Kidney (tissue), 14 donors: ENCODE measurements around the gene AGBL4. TPM values are rescaled to one million over a fixed set of nuclear protein-coding genes. Genes with fewer than 3 reads are reported as not detected.

Experiments used
- DNase-seq, 5 donors: peaks; one replicate each; pipeline ENCODE4 v3.0.0-alpha.2; 2013 to 2020
- FAIRE-seq: peaks from 2 replicates; lab custom pipeline; 2012; peaks lifted over from hg19 to GRCh38; lab: Jason Lieb, UNC
- H3K27ac ChIP-seq, 2 donors: one replicate each; pipeline ENCODE4 v1.7.0; 2013; ENCODE audit warnings: low read depth in 2 of 2, low read length in 2 of 2, inconsistent platforms in 1 of 2
- H3K27me3 ChIP-seq: one replicate; pipeline ENCODE4 v1.7.1; 2013; ENCODE audit warnings: low read length, inconsistent platforms; ENCODE audit not compliant: control insufficient read depth, insufficient read depth
- H3K36me3 ChIP-seq, 3 donors: one replicate each; pipeline versions ENCODE4 v1.7.0 to v1.7.1; 2013; ENCODE audit warnings: low read length in 3 of 3, control low read depth in 1 of 3, inconsistent platforms in 1 of 3; ENCODE audit not compliant: insufficient read depth in 3 of 3, control insufficient read depth in 2 of 3
- H3K4me1 ChIP-seq, 3 donors: one replicate each; pipeline versions ENCODE4 v1.7.0 to v1.7.1; 2013; ENCODE audit warnings: low read length in 3 of 3, inconsistent platforms in 1 of 3, low read depth in 1 of 3; ENCODE audit not compliant: control insufficient read depth in 2 of 3, insufficient read depth in 2 of 3
- H3K4me3 ChIP-seq, 3 donors: one replicate each; pipeline versions ENCODE4 v1.7.0 to v1.8.1; 2013; ENCODE audit warnings: low read length in 3 of 3, control low read depth in 1 of 3, inconsistent platforms in 1 of 3
- H3K9ac ChIP-seq, 3 donors: one replicate each; pipeline versions ENCODE4 v1.7.0 to v1.7.1; 2013; ENCODE audit warnings: low read length in 3 of 3, control low read depth in 1 of 3, inconsistent platforms in 1 of 3
- H3K9me3 ChIP-seq, 3 donors: one replicate each; pipeline versions ENCODE4 v1.7.0 to v1.7.1; 2013; ENCODE audit warnings: low read length in 3 of 3, control low read depth in 1 of 3, inconsistent platforms in 1 of 3; ENCODE audit not compliant: control insufficient read depth in 2 of 3, insufficient read depth in 1 of 3
- intact Hi-C: fragments of 100-400 bp; cut with DNase I; formaldehyde crosslinking; loops from one replicate; pipeline ENCODE4 v1.11.1; 2022
- polyA plus RNA-seq: library from polyadenylated mRNA; stranded (reverse); fragments of 350-450 nt; fragmentation: Illumina TruSeq; extraction: RNeasy Lipid Tissue Mini Kit (QIAGEN cat#74804); gene quantifications from one replicate; pipeline ENCODE4 v1.2.3, GENCODE V29; 2014; ENCODE audit warnings: low read depth, low replicate concordance; ENCODE audit not compliant: insufficient read depth
- total RNA-seq: library from RNA; stranded (reverse); fragmentation: NEBNext Ultra II Directional; extraction: Animal tissue kit (Norgen Biotek cat#: 25700); gene quantifications from one replicate; pipeline ENCODE4 v1.2.1, GENCODE V29; 2021
- TF ChIP-seq, protein P1 (sequence below): IDR thresholded peaks from 3 replicates; pipeline ENCODE4 v1.5.1; 2012; ENCODE audit warnings: mild to moderate bottlenecking, moderate library complexity, borderline replicate concordance; ENCODE audit not compliant: insufficient read depth; ENCODE audit errors: extremely low read depth
- donor health status: control.
- donor health status: control.
- donor health status: control.
- donor health status: control.
- donor health status: control.
- donor health status: DM: yes; HTN: yes; CAD: no.
- donor health status: Normal renal cell carcinoma (clear cell type).

AGBL4 gene
- total and polyA plus RNA-seq, 2 donors from 2014 or later = 1.5 to 2.7 TPM

DNA sequence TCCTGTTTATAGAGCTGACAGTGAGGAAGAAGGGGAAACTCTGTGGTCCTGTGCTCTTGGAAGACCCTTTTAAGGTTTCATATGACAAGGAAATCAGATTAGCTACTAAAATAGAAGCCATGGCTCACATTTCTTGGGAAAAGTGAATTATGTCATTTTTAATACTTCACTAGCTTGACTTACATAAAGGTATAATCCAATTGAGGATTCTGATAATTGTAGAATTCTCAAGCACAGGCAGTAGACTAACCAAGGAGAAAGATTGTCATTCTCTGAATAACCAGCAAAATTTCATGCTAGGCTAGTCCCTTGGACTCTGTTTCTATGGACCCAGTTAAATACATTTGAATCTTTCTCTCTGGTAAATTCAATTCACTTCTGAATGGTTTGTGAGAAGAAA lies 634.1 kb downstream of the AGBL4 start:
- H3K4me1 ChIP-seq = peaks cover 0 to 5% (median 0%) of the 10 kb centered on the region in 3 donors
- no peak overlapping the region for H3K27ac ChIP-seq
- H3K27me3 ChIP-seq = no peaks in the 10 kb centered on the region
- H3K4me3 ChIP-seq = no peak overlapping the region
- FAIRE-seq (no peak), DNase-seq (no peak)
- no peaks in the 10 kb centered on the region for H3K9me3 ChIP-seq
- H3K9ac ChIP-seq = no peak overlapping the region
- intact Hi-C loops = no loop called here
- TF ChIP-seq, protein P1, sequence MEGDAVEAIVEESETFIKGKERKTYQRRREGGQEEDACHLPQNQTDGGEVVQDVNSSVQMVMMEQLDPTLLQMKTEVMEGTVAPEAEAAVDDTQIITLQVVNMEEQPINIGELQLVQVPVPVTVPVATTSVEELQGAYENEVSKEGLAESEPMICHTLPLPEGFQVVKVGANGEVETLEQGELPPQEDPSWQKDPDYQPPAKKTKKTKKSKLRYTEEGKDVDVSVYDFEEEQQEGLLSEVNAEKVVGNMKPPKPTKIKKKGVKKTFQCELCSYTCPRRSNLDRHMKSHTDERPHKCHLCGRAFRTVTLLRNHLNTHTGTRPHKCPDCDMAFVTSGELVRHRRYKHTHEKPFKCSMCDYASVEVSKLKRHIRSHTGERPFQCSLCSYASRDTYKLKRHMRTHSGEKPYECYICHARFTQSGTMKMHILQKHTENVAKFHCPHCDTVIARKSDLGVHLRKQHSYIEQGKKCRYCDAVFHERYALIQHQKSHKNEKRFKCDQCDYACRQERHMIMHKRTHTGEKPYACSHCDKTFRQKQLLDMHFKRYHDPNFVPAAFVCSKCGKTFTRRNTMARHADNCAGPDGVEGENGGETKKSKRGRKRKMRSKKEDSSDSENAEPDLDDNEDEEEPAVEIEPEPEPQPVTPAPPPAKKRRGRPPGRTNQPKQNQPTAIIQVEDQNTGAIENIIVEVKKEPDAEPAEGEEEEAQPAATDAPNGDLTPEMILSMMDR = no peak
- H3K36me3 ChIP-seq = no peaks in the 10 kb centered on the region

DNA sequence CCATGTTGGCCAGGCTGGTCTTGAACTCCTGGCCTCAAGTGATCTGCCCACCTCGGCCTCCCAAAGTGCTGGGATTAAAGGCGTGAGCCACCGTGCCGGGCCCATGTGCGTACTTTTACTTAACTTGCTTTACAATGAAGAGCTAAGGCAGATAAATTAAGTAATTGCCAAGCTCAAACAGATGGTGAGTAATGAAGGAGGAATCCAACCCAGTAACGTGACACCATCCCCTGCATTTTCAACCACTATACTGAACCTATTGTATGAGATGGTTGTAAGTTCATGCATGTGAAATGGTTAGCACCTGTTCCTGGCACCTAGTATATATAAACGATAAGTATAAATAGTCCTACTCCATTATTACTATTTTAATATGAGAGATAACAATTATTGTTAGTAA lies 659.1 kb downstream of the AGBL4 start:
- no peak for FAIRE-seq
- Histone ChIP-seq H3K27ac (no peak overlapping the region), H3K27me3 (no peaks in the 10 kb centered on the region), H3K4me1 (no peaks in the 10 kb centered on the region), H3K9me3 (no peaks in the 10 kb centered on the region), H3K9ac (no peak overlapping the region), H3K4me3 (no peak overlapping the region), H3K36me3 (no peaks in the 10 kb centered on the region)
- intact Hi-C loops = no loop called here
- TF ChIP-seq, protein P1 = no peak
- peak in 1 of 5 donors; percentile 32 for DNase-seq

DNA sequence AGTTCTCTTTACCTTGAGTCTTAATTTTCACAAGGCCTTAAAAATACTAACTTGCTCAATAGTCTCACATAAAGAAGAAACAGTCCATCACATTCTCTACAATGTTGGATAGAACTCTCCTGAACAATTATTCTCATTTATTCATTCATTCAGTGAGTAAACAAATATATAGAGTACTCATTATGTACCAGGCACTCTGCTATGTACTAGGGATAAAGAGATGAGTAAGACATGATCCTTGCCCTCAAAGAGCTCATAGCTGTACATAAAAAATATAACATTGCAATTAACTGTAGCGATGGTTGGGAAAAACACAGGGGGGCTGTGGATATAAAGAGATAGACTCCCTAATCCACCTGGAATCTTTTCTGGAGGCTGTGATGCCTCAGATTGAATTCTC lies 660.1 kb downstream of the AGBL4 start:
- Histone ChIP-seq H3K36me3 (no peaks in the 10 kb centered on the region), H3K4me1 (no peaks in the 10 kb centered on the region), H3K27ac (no peak overlapping the region), H3K27me3 (no peaks in the 10 kb centered on the region), H3K9ac (no peak overlapping the region), H3K9me3 (no peaks in the 10 kb centered on the region), H3K4me3 (no peak overlapping the region)
- intact Hi-C loops = no loop called here
- DNase-seq (no peak), FAIRE-seq (no peak)
- TF ChIP-seq, protein P1 = no peak

DNA sequence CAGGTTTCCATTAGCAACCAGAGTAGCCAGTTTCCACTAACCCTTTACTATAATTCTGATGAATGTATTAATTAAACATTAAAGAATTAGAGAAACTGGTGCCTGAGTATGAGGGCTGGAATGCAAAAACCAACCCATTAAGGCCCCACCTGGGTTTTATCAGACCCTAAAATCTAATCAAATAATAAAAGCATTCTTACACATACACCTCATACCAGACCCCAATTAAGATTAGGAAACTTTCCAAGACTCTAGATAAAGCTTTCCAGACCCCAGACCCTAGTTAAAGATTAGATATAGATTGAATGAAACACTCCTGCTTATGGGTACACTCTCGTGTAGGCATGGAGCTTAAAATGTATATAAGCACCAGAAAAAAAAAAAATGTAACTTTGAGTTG lies 665.7 kb downstream of the AGBL4 start:
- Histone ChIP-seq H3K9ac (no peak overlapping the region), H3K36me3 (no peaks in the 10 kb centered on the region), H3K4me3 (no peak overlapping the region), H3K27ac (no peak overlapping the region), H3K4me1 (no peaks in the 10 kb centered on the region), H3K27me3 (no peaks in the 10 kb centered on the region), H3K9me3 (no peaks in the 10 kb centered on the region)
- no peak for FAIRE-seq
- intact Hi-C loops = no loop called here
- TF ChIP-seq, protein P1 = no peak
- peak in 2 of 5 donors; percentile 6 to 9 for DNase-seq
